ENCODE data around the gene HOXB7.
A peak's percentile ranks its signal among the peaks of the same experiment; 100 is the strongest.

Gene HOXB7

DNA sequence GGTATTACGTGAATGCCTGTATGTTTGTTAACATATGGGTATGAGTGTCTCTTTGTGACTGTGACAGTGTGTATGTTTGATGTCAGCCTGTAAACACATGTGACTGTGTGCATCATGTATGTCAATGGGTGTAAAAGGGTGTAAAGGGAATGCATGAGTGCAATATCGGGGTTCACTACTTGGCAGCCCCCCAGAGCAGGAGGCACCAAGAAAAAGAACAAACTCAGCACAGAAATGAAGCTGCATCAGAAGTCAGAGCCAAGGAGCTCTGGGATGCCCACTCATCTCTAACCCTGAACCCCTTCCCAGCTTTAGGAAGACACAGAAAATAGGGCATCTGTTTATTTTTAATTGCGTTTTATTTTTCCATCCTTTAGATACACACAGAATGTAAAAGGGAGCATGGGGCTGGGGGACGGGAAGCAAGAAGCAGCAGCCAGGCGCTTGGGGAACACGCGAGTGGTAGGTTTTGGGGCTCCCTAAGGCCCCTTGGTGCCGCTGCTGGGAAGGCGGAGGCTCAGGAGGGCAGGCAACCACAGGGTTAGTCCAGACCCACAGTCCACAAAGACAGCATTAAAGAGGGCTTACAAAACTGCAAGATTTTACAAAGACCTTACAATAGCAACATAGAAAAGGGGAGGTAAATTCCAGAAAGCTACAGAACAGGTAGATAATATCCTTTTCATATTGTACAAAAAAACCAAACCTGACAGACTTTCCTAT is 3.8 kb downstream of the HOXB7 start:
- DNase-seq: no peak

GRCh38 chr17:48605991-48606891 is 4.6 kb downstream of the HOXB7 start:
- no peak for DNase-seq

GRCh38 chr17:48605409-48605919 is 5.4 kb downstream of the HOXB7 start:
- no peak for DNase-seq

DNA sequence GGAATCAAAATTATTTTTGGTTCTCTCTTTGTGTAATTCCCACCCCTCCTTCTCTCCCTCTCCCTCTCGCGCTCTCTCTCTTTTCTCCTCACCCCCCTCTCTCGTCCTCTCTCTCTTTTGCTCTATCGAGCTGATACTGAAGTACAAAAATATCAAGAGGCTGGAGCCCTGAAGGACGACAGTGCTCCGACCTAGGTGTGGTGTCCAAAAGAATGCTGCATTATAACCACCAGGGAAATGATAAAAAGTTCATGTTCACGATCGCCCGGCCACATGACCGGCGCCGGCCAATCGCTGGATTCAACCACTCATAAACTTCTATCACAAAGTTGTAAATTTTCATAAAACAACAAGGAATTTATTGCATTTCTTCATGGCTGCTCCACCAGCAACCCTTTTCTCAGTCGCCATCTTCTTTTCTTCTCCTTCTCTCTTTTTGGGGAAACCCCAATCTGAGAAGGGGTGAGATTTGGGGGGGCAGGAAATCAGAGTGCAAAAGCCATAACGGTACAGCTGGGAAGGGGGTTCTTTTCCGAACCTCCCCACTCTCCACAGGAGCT is 6.0 kb downstream of the HOXB7 start, which contains the start of gene HOXB6:
HOXB6 (minus strand) TSS at position 217 of the 560 bp plus-strand sequence. CDS start 6,836 bp downstream, outside the sequence.
- DNase-seq: no peak

DNA sequence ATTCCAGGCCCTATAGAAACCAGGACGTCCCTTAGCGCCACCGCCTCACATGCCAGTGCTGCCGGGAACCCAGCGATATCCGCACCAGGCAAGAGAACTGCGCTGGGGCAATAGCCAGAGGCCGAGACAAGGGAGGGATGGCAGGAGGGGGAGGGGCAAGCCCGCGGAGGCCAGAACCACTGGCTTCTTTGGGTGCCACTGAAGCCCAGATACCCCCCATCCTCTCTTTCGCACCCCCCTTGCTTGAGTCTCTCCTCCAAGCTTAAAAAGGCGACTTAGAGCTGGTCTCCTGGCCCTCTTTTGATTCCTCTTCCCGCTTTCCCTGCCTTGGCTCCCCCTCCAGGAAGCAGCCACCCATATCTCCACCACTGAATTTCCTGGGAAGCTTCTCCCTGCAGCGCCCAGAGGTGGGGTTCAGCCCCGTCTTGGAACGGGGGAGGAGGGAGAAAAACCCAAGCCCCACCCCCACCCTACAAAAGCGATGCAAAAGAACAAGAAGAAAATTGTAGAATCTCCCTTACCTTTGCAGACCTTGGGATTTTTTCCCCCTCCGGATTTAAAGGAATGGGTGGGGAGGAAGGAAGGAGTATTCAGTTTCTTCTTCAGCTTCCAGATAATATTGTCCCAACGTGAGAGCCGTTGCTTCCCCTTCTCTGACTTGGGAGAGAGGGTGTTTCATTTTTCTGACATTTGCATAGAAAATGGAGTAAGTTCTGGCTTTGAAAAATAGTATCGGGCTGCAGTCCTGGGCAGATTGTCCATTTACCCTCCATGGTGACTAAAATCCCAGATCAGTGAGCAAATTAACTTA is 6.7 kb downstream of the HOXB7 start:
- no peak for DNase-seq

DNA sequence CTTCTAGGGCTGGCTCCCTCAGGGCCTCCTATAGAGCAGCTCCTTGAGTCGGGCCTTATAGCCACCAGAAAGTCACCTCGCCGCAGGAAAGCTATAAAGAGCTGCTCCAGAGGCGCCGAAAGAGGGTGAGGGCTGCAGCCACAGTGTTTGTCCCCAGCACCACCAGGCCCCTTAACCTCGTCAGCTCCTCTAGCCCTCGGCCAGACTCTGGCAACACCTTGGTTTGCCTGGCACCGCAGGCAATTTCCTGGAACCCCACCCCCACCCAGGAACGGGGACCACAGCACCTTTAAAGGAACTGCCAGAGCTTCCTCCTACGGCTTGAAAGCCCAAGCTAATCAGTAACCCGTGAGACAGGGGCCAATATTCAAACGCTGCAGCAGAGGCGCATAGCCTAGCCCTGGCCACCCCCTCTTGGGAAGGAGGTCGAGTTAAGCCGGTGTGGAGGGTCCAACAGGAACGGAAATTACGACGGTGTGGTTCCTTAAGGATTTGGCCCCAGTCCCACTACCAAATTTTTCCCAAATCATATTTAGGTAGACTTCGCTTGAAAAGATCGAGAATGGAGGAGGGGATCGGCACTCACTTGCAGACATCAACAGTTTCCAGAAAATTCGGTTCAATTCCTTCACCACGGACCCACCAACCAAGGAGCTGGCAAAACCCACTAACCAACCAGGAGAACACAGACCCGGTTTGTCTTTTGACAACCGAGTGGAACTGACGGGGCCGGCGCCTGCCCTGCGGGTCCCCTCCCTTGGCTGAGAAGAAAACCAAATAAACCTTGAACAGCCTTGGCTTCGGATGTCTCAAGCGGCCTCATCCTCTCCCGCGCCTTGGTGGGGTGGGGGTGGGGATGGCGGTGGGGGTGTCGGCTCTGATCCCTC is 9.0 kb downstream of the HOXB7 start:
- DNase-seq: no peak

DNA sequence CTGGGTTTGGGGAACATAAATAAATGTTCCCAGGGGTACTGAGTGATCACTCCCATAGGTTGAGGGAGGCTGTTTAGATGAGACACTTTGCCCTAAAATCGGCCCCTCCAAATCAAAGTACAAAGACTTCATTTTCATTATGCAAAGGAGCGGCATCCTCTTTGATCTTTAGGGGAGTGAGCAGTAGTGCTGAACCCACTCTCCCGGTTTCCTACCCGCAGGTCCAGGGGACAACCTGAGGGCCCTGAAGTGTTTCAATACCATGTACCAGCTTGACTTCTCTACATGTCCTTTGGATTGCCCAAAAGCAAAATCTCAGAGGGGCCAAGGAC is 9.6 kb downstream of the HOXB7 start:
- DNase-seq: no peak

DNA sequence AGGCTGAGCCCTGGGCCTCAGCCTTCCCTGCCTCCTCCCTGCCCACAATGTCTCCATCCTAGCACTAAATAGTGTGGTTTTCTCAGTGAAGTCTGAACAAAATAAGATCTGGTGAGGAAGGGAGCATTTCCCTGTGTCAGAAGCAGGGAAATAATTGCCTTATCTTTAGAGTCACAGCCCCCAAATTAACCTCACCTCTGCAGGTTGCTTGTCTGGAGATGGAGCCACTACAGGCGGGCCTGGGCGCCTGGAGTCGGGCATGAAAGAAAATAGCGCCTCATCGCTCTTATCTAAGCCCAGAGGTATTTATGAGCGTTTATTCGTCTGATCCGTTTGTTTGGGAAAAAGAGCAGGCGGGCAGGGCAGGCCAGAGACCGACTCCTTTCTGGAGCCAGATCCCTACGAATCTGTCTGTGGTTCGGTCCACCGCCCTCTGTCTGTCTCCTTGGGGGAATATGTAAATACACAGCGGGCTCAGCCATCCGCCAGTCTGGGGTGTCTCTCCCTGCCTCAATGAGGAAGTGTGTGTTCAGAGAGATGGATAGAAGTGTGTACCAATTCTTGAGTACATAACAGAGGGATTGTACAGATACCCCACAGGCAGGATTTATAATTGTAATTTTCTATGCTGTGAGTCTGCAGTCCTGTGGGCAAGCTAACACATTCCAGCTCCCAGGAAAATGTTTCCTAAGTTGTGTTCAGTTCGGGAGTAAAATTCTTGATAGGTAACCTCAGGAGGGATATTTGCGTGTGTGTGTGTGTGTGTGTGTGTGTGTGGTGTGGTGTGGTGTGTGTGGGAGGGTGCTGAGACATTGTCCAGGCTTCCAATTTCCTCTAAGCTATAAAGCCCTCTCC is 10.3 kb downstream of the HOXB7 start:
- no peak for DNase-seq

DNA sequence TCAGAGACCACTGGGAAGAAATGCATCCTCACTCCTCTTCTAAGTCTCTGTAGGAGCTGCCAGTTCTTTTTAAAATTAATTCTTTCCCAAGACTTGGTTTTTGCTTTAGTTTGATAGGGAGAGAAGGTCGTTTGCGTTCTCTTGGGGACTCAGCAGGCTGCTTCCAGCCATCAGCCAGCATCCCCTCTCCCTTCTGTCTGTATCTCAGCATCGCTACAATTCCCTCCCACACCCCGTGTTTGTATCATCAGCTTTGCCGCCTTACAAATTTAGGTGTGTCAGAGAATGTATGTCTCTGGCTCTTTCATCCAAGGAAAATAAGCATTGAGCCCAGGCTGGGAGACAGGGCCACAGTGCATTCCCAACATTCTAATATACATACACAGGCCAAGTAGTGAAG is 11.5 kb downstream of the HOXB7 start:
- no peak for DNase-seq

DNA sequence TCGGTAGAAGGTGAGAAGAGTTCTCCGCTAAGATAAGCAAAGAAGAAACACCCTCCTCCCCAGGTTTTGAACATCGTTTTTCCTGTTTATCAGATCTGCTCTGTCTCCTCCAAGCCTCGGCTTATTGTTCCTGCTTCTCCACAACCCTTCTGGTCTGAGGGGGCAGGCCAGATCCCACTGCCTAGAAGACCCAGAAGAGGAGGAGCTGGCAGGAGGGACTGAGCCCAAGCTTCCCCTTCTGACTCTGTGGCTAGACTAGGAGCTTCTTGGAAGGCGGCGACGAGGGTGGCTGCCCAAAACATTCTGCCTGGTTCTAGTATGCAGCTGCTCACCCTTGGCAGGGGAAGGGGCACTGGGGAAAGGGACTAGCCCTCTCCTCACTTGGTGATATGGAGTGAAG is 12.1 kb downstream of the HOXB7 start:
- DNase-seq: no peak

- peak; percentile 23 for DNase-seq
Observed at GRCh38 chr17:48597778-48598631, 12.8 kb downstream of the HOXB7 start.

DNA sequence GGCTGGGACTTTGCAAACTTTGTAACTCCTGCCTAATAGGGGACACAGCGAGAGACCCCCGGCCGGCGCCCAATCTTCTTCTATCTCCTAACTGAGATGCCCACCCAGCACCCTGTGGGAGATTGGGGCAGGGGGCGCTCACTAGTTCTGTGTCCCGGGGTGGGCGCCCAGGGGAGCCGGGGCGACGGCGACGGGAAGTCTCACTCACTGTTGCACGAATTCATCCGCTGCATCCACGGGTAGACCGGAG is 13.4 kb downstream of the HOXB7 start:
- no peak for DNase-seq

- DNase-seq: no peak
Observed at GRCh38 chr17:48596735-48597527, 13.9 kb downstream of the HOXB7 start.

GRCh38 chr17:48596000-48596734 is 14.7 kb downstream of the HOXB7 start:
- DNase-seq: no peak

DNA sequence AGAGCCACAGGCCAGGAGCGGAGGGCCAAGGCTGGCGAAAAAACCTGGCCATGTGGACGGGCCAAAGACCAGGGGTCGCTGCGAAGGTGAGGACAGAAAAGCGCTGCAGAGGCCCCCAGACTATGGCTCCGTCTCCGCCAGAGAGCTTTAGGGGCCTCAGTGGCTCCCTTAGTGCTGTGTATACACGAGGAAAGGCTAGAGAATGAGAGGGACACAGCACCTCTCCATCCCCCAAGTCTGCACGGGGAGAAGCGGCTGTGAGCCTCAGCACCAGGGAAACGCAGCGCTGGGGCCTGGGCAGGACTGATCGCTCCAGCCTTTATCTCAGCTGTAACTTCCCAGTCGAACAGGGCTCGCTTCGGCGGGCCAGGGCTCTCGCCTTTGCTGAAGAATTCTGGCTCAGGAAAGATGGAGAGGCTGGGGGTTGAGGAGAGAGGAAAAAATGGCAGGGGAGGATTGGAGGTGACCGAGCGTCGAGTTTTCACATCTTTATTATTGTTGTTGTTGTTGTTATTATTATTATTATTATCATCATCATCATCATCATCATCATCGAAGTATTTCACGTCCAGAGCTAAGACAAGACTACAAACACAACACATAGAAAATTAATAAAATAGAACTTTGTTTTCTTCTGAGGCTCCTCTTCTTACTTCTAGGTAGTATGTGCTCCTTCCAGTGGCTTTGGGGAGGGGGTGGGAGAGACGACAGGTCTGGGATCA is 15.4 kb downstream of the HOXB7 start:
- no peak for DNase-seq

DNA sequence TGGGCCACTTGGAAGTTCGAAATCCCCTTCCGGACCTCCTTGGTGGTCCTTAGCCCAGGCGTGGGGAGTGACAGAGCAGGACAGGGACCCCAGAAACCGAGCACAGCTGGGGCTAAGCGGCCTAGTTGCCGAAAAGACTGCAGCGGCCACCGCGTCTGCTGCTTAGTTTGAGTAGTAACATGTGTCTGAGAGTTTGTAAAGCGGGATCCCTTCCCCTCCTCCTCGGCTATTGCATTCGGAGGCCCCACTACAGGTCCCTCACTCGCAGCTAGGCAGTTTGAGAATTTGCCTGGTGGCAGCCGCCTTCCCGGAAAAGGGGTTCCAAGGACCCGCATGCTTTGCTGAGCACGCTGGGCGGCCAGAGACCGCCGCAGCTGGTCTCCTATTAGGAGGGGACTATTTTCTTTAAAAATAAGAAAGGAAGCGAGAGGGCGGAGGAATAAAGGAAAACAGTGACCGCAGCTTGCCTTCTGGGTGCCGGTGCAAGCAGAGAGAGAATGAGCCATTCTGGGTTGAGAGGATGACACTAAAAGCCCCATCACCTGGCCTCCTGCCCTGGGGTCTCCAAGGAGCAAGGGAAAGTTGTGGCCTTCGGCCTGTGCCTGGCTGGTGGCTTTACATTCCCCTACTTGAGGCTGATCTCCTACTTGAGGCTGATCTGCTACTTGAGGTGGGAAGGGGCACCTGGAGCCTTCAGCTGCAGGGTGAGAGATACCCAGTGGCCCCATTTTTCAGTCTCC is 16.1 kb downstream of the HOXB7 start:
- DNase-seq: no peak

Data from COR-L47 (cell line).